Fibroblast of lung (primary cell): Measurements from ENCODE around the gene LRIT2.

ENCODE experiments used
- EZH2 ChIP-seq: IDR thresholded peaks from 2 replicates; pipeline ENCODE4 v1.5.1; 2012; ENCODE audit warnings: low read length, control low read depth, mild to moderate bottlenecking; ENCODE audit errors: missing control alignments
- TF ChIP-seq, protein P1 (sequence below), 2 donors: IDR thresholded peaks in 1 of 2; conservative IDR thresholded peaks in 1 of 2; 1 replicate in 1 of 2; 2 replicates in 1 of 2; pipeline ENCODE4 v1.5.1; 2011 to 2012; ENCODE audit warnings: low read length in 2 of 2, control low read depth in 1 of 2, inconsistent platforms in 1 of 2, low read depth in 1 of 2, mild to moderate bottlenecking in 1 of 2

DNA sequence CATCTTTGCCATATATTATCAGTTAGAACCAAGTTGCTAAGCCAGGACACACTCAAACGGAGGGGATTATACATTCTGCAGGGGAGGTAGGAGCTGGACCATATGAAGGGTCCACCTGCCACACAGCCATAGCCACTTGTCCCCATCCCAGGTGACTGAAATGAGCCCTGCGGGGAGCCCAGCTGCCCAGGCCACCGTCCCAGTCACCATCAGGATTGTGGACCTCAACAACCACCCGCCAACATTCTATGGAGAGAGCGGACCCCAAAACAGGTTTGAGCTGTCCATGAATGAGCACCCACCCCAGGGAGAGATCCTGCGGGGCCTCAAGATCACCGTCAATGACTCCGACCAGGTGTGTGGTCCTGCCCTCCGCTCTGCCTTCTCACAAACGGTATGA lies 17.3 kb downstream of the LRIT2 start:
- TF ChIP-seq, protein P1, sequence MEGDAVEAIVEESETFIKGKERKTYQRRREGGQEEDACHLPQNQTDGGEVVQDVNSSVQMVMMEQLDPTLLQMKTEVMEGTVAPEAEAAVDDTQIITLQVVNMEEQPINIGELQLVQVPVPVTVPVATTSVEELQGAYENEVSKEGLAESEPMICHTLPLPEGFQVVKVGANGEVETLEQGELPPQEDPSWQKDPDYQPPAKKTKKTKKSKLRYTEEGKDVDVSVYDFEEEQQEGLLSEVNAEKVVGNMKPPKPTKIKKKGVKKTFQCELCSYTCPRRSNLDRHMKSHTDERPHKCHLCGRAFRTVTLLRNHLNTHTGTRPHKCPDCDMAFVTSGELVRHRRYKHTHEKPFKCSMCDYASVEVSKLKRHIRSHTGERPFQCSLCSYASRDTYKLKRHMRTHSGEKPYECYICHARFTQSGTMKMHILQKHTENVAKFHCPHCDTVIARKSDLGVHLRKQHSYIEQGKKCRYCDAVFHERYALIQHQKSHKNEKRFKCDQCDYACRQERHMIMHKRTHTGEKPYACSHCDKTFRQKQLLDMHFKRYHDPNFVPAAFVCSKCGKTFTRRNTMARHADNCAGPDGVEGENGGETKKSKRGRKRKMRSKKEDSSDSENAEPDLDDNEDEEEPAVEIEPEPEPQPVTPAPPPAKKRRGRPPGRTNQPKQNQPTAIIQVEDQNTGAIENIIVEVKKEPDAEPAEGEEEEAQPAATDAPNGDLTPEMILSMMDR (conservative IDR thresholded peaks at IDR 0.05 in 1 of 2, IDR thresholded peaks at IDR 0.05 in 1 of 2; ENCODE audit: low read depth in 1 of 2, low read length in 2 of 2), result no peak
- no peak for TF ChIP-seq EZH2
